Peyer's patch (tissue), 4 donors: ENCODE data around the gene DNAJC5G. TPM values are rescaled to one million over a fixed set of nuclear protein-coding genes. Genes with fewer than 3 reads are reported as not detected.

ENCODE experiments used
- DNase-seq, 3 donors: peaks; one replicate each; pipeline ENCODE4 v3.0.0-alpha.2; 2017 to 2019
- H3K27ac ChIP-seq, 4 donors: fragments of 200-600 bp; sonication (generic); one replicate each; pipeline ENCODE4 v1.5.1; 2016 to 2019
- H3K27me3 ChIP-seq, 2 donors: fragments of 200-600 bp; sonication (generic); one replicate each; pipeline ENCODE4 v1.5.1; 2019
- H3K36me3 ChIP-seq, 3 donors: fragments of 200-600 bp; sonication (generic); one replicate each; pipeline ENCODE4 v1.5.1; 2016 to 2019
- H3K4me1 ChIP-seq, 4 donors: fragments of 200-600 bp; sonication (generic); one replicate each; pipeline ENCODE4 v1.5.1; 2016 to 2019
- H3K4me3 ChIP-seq, 4 donors: fragments of 200-600 bp; sonication (generic); 1 replicate in 3 of 4; 2 replicates in 1 of 4; pipeline ENCODE4 v1.5.1; 2016 to 2019; ENCODE audit warnings: mild to moderate bottlenecking in 1 of 4
- H3K9me3 ChIP-seq, 4 donors: fragments of 200-600 bp; sonication (generic); one replicate each; pipeline ENCODE4 v1.5.1; 2016 to 2019; ENCODE audit warnings: mild to moderate bottlenecking in 1 of 4
- POLR2A ChIP-seq, 2 donors: fragments of 450-650 bp; IDR thresholded peaks; one replicate each; pipeline ENCODE4 v1.5.1; 2017; ENCODE audit warnings: antibody characterized with exemption in 2 of 2, mild to moderate bottlenecking in 2 of 2, moderate library complexity in 2 of 2
- total RNA-seq, 4 donors: library from RNA; depleted of rRNA; stranded (reverse); fragments of >200 nt; gene quantifications; one replicate each; pipeline ENCODE4 v1.1.0, GENCODE V29; 2016
- TF ChIP-seq, protein P1 (sequence below), 6 experiments: fragments of 450-650 bp in 4 of 6; fragments of 200-600 bp in 2 of 6; sonication (generic) in 1 of 6; IDR thresholded peaks; one replicate each; pipeline ENCODE4 v1.5.1; 2017 to 2019; ENCODE audit warnings: antibody characterized with exemption in 6 of 6, mild to moderate bottlenecking in 3 of 6, moderate library complexity in 1 of 6

DNAJC5G gene
- total RNA-seq, 4 donors from 2014 or later, result 4.3 TPM; not detected in 3

DNA sequence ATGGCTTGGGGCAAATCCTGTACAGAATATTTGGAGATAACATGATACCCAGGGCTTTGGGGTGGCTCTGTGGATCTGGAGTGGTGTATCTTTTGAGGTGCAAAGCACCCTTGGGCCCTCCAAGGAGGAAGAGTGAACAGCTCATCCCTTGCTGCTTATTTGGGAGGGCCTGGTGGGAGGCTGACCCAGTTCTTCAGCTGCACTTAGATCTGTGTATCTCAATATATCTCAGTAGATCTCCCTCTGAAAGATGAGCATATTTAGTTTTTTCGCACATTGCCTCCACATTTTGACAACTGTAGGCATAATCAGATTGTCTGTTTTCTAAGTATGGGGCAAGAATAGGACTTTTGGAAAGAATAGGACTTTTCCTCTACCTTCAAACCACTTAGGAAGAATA lies 9.8 kb downstream of the DNAJC5G start:
- no peaks in the 10 kb centered on the region for H3K27me3 ChIP-seq
- no peaks in the 10 kb centered on the region for H3K36me3 ChIP-seq
- no peak for TF ChIP-seq POLR2A (IDR thresholded peaks at IDR 0.05)
- TF ChIP-seq, protein P1, sequence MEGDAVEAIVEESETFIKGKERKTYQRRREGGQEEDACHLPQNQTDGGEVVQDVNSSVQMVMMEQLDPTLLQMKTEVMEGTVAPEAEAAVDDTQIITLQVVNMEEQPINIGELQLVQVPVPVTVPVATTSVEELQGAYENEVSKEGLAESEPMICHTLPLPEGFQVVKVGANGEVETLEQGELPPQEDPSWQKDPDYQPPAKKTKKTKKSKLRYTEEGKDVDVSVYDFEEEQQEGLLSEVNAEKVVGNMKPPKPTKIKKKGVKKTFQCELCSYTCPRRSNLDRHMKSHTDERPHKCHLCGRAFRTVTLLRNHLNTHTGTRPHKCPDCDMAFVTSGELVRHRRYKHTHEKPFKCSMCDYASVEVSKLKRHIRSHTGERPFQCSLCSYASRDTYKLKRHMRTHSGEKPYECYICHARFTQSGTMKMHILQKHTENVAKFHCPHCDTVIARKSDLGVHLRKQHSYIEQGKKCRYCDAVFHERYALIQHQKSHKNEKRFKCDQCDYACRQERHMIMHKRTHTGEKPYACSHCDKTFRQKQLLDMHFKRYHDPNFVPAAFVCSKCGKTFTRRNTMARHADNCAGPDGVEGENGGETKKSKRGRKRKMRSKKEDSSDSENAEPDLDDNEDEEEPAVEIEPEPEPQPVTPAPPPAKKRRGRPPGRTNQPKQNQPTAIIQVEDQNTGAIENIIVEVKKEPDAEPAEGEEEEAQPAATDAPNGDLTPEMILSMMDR (IDR thresholded peaks at IDR 0.05), result no peak
- H3K27ac ChIP-seq, result no peak overlapping the region
- no peaks in the 10 kb centered on the region for H3K9me3 ChIP-seq
- no peak for DNase-seq
- no peak overlapping the region for H3K4me3 ChIP-seq
- no peaks in the 10 kb centered on the region for H3K4me1 ChIP-seq

DNA sequence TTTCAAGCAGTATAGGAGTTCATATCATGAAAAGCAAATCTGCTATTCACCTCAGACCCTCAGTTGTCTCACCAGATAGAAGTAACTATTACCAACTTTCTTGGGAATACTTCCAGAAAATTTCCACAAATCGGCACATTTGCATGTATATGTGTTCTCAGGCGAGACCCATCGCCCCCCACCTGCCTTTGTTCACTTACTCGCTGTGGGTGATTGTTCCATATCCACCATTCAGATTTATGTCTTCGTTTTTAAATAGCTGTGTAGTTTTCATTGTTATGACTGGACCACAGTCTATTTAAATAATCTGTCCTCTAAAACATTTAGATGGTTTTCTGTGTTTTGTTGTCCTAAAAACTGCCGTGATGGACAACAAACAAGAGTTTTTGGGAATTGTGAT lies 10.2 kb downstream of the DNAJC5G start:
- H3K36me3 ChIP-seq, result no peaks in the 10 kb centered on the region
- TF ChIP-seq, protein P1 (IDR thresholded peaks at IDR 0.05), result no peak
- no peak for TF ChIP-seq POLR2A (IDR thresholded peaks at IDR 0.05)
- H3K27me3 ChIP-seq, result no peaks in the 10 kb centered on the region
- no peak for DNase-seq
- no peaks in the 10 kb centered on the region for H3K4me1 ChIP-seq
- H3K27ac ChIP-seq, result no peak overlapping the region
- no peak overlapping the region for H3K4me3 ChIP-seq
- H3K9me3 ChIP-seq, result no peaks in the 10 kb centered on the region

DNA sequence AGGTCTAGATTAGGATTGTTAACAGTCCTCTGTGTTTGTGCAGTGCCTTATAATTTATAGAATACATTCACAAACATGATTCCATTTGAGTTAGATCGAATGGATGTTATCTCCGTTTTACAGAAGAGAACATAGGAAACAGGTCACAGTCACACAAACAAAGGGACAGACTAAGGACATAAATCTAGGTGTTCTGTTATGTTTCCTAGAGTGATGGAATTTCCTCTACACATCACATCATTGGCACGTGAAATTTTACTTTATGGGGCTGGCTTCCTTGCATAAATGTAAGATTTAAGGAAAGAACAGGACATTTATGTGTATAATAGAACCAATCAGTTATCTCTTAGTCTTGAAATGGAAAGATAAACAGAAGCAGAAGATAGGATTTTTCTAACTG lies 13.4 kb downstream of the DNAJC5G start:
- no peak for TF ChIP-seq POLR2A (IDR thresholded peaks at IDR 0.05)
- TF ChIP-seq, protein P1 (IDR thresholded peaks at IDR 0.05), result no peak
- H3K27ac ChIP-seq, result no peak overlapping the region
- no peaks in the 10 kb centered on the region for H3K4me1 ChIP-seq
- H3K4me3 ChIP-seq, result no peak overlapping the region
- no peak for DNase-seq
- no peaks in the 10 kb centered on the region for H3K9me3 ChIP-seq
- no peaks in the 10 kb centered on the region for H3K27me3 ChIP-seq
- no peaks in the 10 kb centered on the region for H3K36me3 ChIP-seq

DNA sequence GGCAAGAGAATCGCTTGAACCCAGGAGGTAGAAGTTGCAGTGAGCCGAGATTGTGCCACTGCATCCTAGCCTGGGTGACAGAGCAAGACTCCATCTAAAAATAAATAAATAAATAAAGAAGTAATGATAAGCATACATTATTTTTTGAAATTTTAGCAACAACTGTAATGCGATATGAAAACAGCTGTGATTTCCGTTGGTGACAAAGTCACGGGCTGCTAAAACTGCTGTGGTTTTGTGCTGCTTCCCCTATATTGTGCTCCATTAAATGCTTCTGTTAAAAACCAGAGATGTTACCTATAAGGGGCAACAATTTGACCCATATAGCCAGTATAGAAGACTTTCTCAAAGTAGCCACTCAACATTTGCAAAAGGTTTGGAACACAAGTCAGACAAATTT lies 15.3 kb downstream of the DNAJC5G start:
- TF ChIP-seq POLR2A (IDR thresholded peaks at IDR 0.05), result no peak
- TF ChIP-seq, protein P1 (IDR thresholded peaks at IDR 0.05), result no peak
- Histone ChIP-seq H3K27me3 (no peaks in the 10 kb centered on the region), H3K4me3 (no peak overlapping the region), H3K36me3 (no peaks in the 10 kb centered on the region), H3K27ac (no peak overlapping the region), H3K4me1 (no peaks in the 10 kb centered on the region), H3K9me3 (no peaks in the 10 kb centered on the region)
- DNase-seq, result no peak

DNA sequence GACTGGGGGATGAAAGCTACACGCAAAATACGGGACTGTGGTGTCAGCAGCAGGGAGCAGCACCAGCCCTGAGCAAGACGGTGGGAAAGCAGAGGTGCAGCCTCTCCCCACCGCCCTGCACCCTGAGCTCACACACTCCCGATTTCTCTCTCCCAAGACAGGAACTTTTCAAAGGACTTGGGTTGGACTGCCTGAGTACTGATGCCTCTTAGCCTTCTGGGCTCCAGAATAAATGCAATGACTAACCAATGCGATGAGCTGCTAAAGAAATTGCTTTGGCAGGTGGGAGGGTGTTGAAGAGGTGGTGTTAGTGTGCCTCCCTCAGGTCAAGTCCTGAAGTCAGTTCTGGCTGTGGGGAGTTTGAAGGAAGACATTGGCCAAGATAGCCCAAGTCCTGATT lies 16.6 kb downstream of the DNAJC5G start:
- DNase-seq, result no peak
- no peak for TF ChIP-seq POLR2A (IDR thresholded peaks at IDR 0.05)
- TF ChIP-seq, protein P1 (IDR thresholded peaks at IDR 0.05), result no peak
- no peaks in the 10 kb centered on the region for H3K27me3 ChIP-seq
- H3K27ac ChIP-seq, result no peak overlapping the region
- H3K36me3 ChIP-seq, result no peaks in the 10 kb centered on the region
- H3K9me3 ChIP-seq, result no peaks in the 10 kb centered on the region
- H3K4me1 ChIP-seq, result no peaks in the 10 kb centered on the region
- H3K4me3 ChIP-seq, result no peak overlapping the region

DNA sequence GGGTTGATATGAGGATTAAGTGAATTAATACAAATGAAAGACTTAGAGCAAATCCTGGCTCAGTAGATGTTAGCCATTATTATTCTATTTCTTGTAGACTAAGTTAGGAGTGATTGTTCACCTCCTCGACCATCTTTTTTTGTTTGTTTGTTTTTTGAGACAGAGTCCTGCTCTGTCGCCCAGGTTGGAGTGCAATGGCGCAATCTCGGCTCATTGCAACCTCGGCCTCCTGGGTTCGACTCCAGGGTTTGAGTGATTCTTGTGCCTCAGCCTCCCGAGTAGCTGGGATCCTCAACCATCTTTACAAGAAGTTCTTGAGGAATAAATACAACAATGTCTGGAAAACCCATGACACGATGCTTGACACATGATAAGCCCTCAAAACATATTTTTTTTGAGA lies 19.7 kb downstream of the DNAJC5G start:
- DNase-seq, result no peak
- Histone ChIP-seq H3K27ac (no peak overlapping the region), H3K27me3 (no peaks in the 10 kb centered on the region), H3K4me3 (no peak overlapping the region), H3K9me3 (no peaks in the 10 kb centered on the region), H3K36me3 (no peaks in the 10 kb centered on the region), H3K4me1 (no peaks in the 10 kb centered on the region)
- TF ChIP-seq, protein P1 (IDR thresholded peaks at IDR 0.05), result no peak
- TF ChIP-seq POLR2A (IDR thresholded peaks at IDR 0.05), result no peak
